GM21619 (cell line): Measurements from ENCODE around the gene TUBB4B.

Source experiments
- ATAC-seq: cut with Tn5 transposase; IDR thresholded peaks from one replicate; pipeline ENCODE4 v1.9.1; 2021; ENCODE audit not compliant: unreplicated experiment

Gene TUBB4B

DNA sequence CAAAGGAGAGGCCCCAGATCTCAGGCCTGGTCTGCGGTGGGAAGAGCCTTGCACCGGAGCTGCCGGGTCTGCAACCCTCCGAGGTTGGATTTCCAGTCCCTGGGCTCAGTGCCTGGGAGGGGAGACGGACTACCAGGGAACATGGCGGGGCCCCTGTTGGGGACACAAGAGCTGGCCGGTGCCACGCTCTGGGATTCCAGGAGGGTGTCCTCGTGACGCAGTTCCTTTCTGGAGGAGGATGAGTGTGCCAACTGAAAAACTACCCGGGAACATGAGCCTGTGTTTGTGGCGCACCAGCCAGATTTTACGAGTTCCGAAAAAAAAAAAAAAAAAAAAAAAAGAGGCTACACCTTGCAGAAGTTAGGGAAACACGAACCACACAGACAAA, 52.0 kb downstream of the TUBB4B start:
- no peak for ATAC-seq
